ENCODE data around the gene RIPK1. TPM values are rescaled to one million over a fixed set of nuclear protein-coding genes. Genes with fewer than 3 reads are reported as not detected.

The RIPK1 gene
- total RNA-seq, 1 donor from 2014 or later = 12.2 TPM

- H3K36me3 Mint-ChIP-seq (ENCODE audit: low read depth) = peaks cover 2% of the 10 kb centered on the region
These were observed 34.6 kb upstream of the RIPK1 start for GRCh38 chr6:3033652-3034051.

GRCh38 chr6:3035397-3035796, 32.9 kb upstream of the RIPK1 start:
- Mint-ChIP-seq H3K4me3 (no peak overlapping the region), H3K9me3 (peaks cover 3% of the 10 kb centered on the region), H3K27me3 (ENCODE audit: low read depth) (no peaks in the 10 kb centered on the region), H3K4me1 (peaks cover 17% of the 10 kb centered on the region), H3K27ac (ENCODE audit: unreplicated experiment) (no peak overlapping the region), H3K36me3 (ENCODE audit: low read depth) (peaks cover 2% of the 10 kb centered on the region)
- no peak for TF ChIP-seq CTCF (conservative IDR thresholded peaks at IDR 0.05)
- DNase-seq (ENCODE audit: low read depth, low spot score) = no peak

More at GRCh38 chr6:3033652-3034051, 34.6 kb upstream of the RIPK1 start:
- Mint-ChIP-seq H3K27me3 (ENCODE audit: low read depth) (no peaks in the 10 kb centered on the region), H3K27ac (ENCODE audit: unreplicated experiment) (no peak overlapping the region), H3K4me1 (peaks cover 17% of the 10 kb centered on the region), H3K4me3 (no peak overlapping the region), H3K9me3 (peaks cover 3% of the 10 kb centered on the region)
- DNase-seq (ENCODE audit: low read depth, low spot score) = no peak
- no peak for TF ChIP-seq CTCF (conservative IDR thresholded peaks at IDR 0.05)

- no peak for DNase-seq (ENCODE audit: low read depth, low spot score)
- H3K27me3 Mint-ChIP-seq (ENCODE audit: low read depth) = no peaks in the 10 kb centered on the region
- TF ChIP-seq CTCF (conservative IDR thresholded peaks at IDR 0.05) = no peak
- peaks cover 3% of the 10 kb centered on the region for H3K9me3 Mint-ChIP-seq
- H3K4me3 Mint-ChIP-seq = no peak overlapping the region
- peaks cover 25% of the 10 kb centered on the region for H3K4me1 Mint-ChIP-seq
- no peak overlapping the region for H3K27ac Mint-ChIP-seq (ENCODE audit: unreplicated experiment)
- peaks cover 2% of the 10 kb centered on the region for H3K36me3 Mint-ChIP-seq (ENCODE audit: low read depth)
These were observed 31.2 kb upstream of the RIPK1 start for GRCh38 chr6:3036861-3037637.

DNA sequence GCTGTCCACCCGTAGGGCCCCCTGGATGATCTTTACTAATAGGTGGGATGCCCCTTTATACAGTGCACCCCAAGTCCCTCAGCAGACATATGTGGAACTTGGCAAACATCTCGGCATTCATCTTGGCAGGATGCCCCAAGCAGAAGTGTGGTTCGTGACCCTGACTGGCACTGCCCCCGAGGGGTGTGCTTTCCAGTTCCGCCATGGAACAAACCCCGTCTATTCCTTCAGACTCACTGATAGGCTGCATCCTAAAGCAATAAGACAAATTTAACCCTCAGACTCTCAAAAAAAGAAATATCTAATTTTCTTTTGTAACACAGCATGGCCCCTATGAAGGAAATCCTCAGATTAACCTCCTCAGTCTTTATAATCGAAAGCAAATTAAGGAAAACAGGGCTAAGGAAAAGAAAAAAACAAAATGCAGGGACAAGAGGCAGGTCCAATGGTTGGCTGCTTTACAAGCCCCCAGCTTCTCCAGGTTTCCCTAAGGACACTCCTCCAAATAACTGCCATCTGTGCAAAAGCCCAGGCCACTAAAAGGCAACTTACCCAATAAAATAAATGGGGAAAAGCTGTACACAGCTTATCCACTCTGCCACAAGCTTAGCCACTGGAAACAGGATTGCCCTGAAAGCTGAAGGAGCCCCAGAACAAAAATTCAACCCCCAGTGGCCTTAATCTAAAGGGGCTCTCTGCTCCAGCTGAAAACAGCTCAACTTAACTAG, 30.5 kb upstream of the RIPK1 start:
- no peaks in the 10 kb centered on the region for H3K27me3 Mint-ChIP-seq (ENCODE audit: low read depth)
- H3K27ac Mint-ChIP-seq (ENCODE audit: unreplicated experiment) = no peak overlapping the region
- TF ChIP-seq CTCF (conservative IDR thresholded peaks at IDR 0.05) = no peak
- H3K4me1 Mint-ChIP-seq = peaks cover 25% of the 10 kb centered on the region
- DNase-seq (ENCODE audit: low read depth, low spot score) = no peak
- H3K9me3 Mint-ChIP-seq = peaks cover 3% of the 10 kb centered on the region
- H3K4me3 Mint-ChIP-seq = no peak overlapping the region
- peaks cover 2% of the 10 kb centered on the region for H3K36me3 Mint-ChIP-seq (ENCODE audit: low read depth)

GRCh38 chr6:3039384-3039783, 28.9 kb upstream of the RIPK1 start:
- Mint-ChIP-seq H3K4me3 (no peak overlapping the region), H3K4me1 (peaks cover 25% of the 10 kb centered on the region), H3K27me3 (ENCODE audit: low read depth) (no peaks in the 10 kb centered on the region), H3K9me3 (peaks cover 3% of the 10 kb centered on the region), H3K27ac (ENCODE audit: unreplicated experiment) (no peak overlapping the region), H3K36me3 (ENCODE audit: low read depth) (peaks cover 2% of the 10 kb centered on the region)
- TF ChIP-seq CTCF (conservative IDR thresholded peaks at IDR 0.05) = no peak
- DNase-seq (ENCODE audit: low read depth, low spot score) = no peak
